ENCODE measurements around the gene SORCS3. TPM values are rescaled to one million over a fixed set of nuclear protein-coding genes. Genes with fewer than 3 reads are reported as not detected.

Gene SORCS3
- total and polyA plus RNA-seq, 2 experiments from 2014 or later, result not detected

DNA sequence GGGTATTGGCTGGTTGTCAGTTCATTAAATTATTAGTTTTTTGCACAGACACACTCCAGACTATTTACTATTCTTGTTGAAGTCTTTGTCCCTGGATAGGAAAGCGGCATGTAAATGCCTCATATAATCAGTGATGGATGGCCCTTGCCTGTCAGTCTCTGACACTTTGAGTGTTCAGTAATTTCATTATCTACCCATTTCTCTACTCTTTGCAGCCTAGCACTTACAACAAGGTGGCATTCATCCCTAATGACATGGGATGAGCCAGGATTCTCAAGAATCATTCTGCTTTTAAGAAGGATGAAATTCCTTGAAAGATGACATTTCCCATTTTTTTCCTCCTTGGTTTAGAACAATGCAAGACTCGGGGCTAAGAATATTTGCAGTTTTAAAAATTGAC lies 155.7 kb downstream of the SORCS3 start:
- no peaks in the 10 kb centered on the region for H3F3A ChIP-seq (ENCODE audit: insufficient read depth)
- no peak overlapping the region for H3K9ac ChIP-seq
- no peaks in the 10 kb centered on the region for H3K36me3 ChIP-seq (ENCODE audit: low read depth)
- H2AFZ ChIP-seq, result no peak overlapping the region
- in situ Hi-C loops (cut with MboI), result no loop called here
- H4K20me1 ChIP-seq (ENCODE audit: insufficient read depth), result no peaks in the 10 kb centered on the region
- H3K4me2 ChIP-seq (ENCODE audit: unreplicated experiment), result no peak overlapping the region
- H3K79me2 ChIP-seq (ENCODE audit: insufficient read depth), result no peaks in the 10 kb centered on the region
- no peaks in the 10 kb centered on the region for H3K27me3 ChIP-seq (replicated peaks; ENCODE audit: insufficient read depth)
- H3K9me3 ChIP-seq (ENCODE audit: low read depth), result no peaks in the 10 kb centered on the region
- DNase-seq, result no peak
- H3K27ac ChIP-seq, result no peak overlapping the region
- WGBS, 2 experiments (ENCODE audit: low coverage in 1 of 2, low lambda C conversion rate in 2 of 2, missing lambda C conversion rate in 2 of 2), result 17 to 18% methylated on average over 2 of the region's 2 CpGs
- H3K4me1 ChIP-seq (ENCODE audit: insufficient read depth), result no peaks in the 10 kb centered on the region
- TF ChIP-seq EZH2 (IDR thresholded peaks at IDR 0.05; ENCODE audit: insufficient read depth, poor library complexity, severe bottlenecking) (no peak), EZH2phosphoT487 (IDR thresholded peaks at IDR 0.05; ENCODE audit: insufficient read depth, low read depth) (no peak)
- no peaks in the 10 kb centered on the region for H3K9me2 ChIP-seq (ENCODE audit: insufficient read depth)
- no peak overlapping the region for H3K4me3 ChIP-seq

DNA sequence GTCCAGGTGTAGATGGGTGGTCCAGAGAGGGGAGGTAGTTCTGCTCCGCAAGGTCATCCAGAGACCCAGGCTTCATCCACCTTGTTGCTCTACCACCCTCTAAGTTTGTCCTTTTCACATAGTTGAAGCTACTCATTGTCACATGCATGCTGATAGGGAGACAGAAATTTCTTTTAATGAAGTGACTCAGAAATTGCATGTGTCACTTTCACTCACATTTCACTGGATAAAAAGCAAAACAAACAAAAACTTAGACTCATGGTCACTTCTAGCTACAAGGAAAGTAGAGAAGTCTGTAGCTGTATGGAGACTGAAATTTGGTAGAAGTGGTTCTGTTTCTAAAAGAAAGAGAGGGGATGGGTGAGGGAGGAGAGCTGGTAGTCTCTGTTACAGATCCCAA lies 161.9 kb downstream of the SORCS3 start:
- H4K20me1 ChIP-seq (ENCODE audit: insufficient read depth), result no peaks in the 10 kb centered on the region
- in situ Hi-C loops (cut with MboI), result no loop called here
- H3K4me2 ChIP-seq (ENCODE audit: unreplicated experiment), result no peak overlapping the region
- no peaks in the 10 kb centered on the region for H3F3A ChIP-seq (ENCODE audit: insufficient read depth)
- no peak overlapping the region for H3K4me3 ChIP-seq
- no peak overlapping the region for H3K27ac ChIP-seq
- H3K36me3 ChIP-seq (ENCODE audit: low read depth), result no peaks in the 10 kb centered on the region
- no peak for TF ChIP-seq EZH2 (IDR thresholded peaks at IDR 0.05; ENCODE audit: insufficient read depth, poor library complexity, severe bottlenecking)
- TF ChIP-seq EZH2phosphoT487 (IDR thresholded peaks at IDR 0.05; ENCODE audit: insufficient read depth, low read depth), result no peak
- H3K4me1 ChIP-seq (ENCODE audit: insufficient read depth), result no peaks in the 10 kb centered on the region
- H3K9ac ChIP-seq, result no peak overlapping the region
- WGBS, 2 experiments (ENCODE audit: low coverage in 1 of 2, low lambda C conversion rate in 2 of 2, missing lambda C conversion rate in 2 of 2), result 57 to 68% methylated on average over 1 of the region's 1 CpG
- H3K9me3 ChIP-seq (ENCODE audit: low read depth), result no peaks in the 10 kb centered on the region
- no peaks in the 10 kb centered on the region for H3K79me2 ChIP-seq (ENCODE audit: insufficient read depth)
- H2AFZ ChIP-seq, result no peak overlapping the region
- no peaks in the 10 kb centered on the region for H3K27me3 ChIP-seq (replicated peaks; ENCODE audit: insufficient read depth)
- no peaks in the 10 kb centered on the region for H3K9me2 ChIP-seq (ENCODE audit: insufficient read depth)
- DNase-seq, result no peak

DNA sequence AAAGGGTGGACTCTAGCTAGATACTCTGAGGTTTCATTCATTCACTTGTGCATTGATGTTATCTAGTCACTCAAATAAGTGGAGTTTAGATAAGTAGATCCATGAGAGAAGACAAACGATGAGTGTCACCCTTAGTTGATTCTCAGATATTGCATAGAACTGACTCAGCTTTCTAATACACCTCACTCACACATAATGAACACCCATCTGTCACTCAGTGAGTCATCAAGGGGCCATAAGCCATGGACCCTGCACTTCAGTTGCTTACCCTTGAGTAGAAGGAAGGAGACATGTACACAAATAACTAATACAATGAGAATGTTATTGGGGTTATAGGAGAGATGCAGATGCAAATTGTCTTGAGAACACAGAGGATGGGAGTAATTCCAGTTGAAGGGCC lies 163.8 kb downstream of the SORCS3 start:
- H3K4me3 ChIP-seq, result no peak overlapping the region
- no peak overlapping the region for H2AFZ ChIP-seq
- H3K36me3 ChIP-seq (ENCODE audit: low read depth), result no peaks in the 10 kb centered on the region
- in situ Hi-C loops (cut with MboI), result no loop called here
- no peaks in the 10 kb centered on the region for H4K20me1 ChIP-seq (ENCODE audit: insufficient read depth)
- no peak overlapping the region for H3K9ac ChIP-seq
- no peaks in the 10 kb centered on the region for H3K27me3 ChIP-seq (replicated peaks; ENCODE audit: insufficient read depth)
- H3F3A ChIP-seq (ENCODE audit: insufficient read depth), result no peaks in the 10 kb centered on the region
- no peak for DNase-seq
- no peaks in the 10 kb centered on the region for H3K9me2 ChIP-seq (ENCODE audit: insufficient read depth)
- H3K4me2 ChIP-seq (ENCODE audit: unreplicated experiment), result no peak overlapping the region
- H3K27ac ChIP-seq, result no peak overlapping the region
- H3K4me1 ChIP-seq (ENCODE audit: insufficient read depth), result no peaks in the 10 kb centered on the region
- TF ChIP-seq EZH2phosphoT487 (IDR thresholded peaks at IDR 0.05; ENCODE audit: insufficient read depth, low read depth), result no peak
- TF ChIP-seq EZH2 (IDR thresholded peaks at IDR 0.05; ENCODE audit: insufficient read depth, poor library complexity, severe bottlenecking), result no peak
- no peaks in the 10 kb centered on the region for H3K9me3 ChIP-seq (ENCODE audit: low read depth)
- no peaks in the 10 kb centered on the region for H3K79me2 ChIP-seq (ENCODE audit: insufficient read depth)
- WGBS, 2 experiments (ENCODE audit: low coverage in 1 of 2, low lambda C conversion rate in 2 of 2, missing lambda C conversion rate in 2 of 2), result 50 to 68% methylated on average over 1 of the region's 1 CpG

DNA sequence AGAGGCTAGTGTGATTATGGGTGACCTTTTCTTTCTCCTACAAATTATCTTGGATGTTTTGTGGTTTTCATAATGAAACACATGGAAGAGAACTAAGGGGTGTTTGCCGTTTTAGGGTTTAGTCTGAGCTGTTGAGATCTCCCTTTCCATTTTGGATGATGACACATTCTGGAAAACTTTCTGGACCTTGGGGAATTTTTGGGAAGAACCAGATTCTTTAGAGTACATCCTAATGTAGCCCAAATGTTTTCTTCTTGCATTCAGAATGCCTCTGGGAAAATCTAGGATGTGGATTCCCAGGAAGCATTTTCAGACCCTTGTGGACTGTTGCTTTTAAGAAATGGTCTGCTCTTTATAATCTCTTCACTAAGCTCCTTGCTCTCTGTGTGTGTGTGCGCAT lies 165.7 kb downstream of the SORCS3 start:
- Histone ChIP-seq H2AFZ (no peak overlapping the region), H3K27ac (no peak overlapping the region), H3K9me2 (ENCODE audit: insufficient read depth) (no peaks in the 10 kb centered on the region), H3K9me3 (ENCODE audit: low read depth) (no peaks in the 10 kb centered on the region), H3K4me1 (ENCODE audit: insufficient read depth) (no peaks in the 10 kb centered on the region), H3K79me2 (ENCODE audit: insufficient read depth) (no peaks in the 10 kb centered on the region), H3K9ac (no peak overlapping the region), H3F3A (ENCODE audit: insufficient read depth) (no peaks in the 10 kb centered on the region), H3K27me3 (replicated peaks; ENCODE audit: insufficient read depth) (no peaks in the 10 kb centered on the region), H3K4me3 (no peak overlapping the region), H3K36me3 (ENCODE audit: low read depth) (no peaks in the 10 kb centered on the region), H3K4me2 (ENCODE audit: unreplicated experiment) (no peak overlapping the region), H4K20me1 (ENCODE audit: insufficient read depth) (no peaks in the 10 kb centered on the region)
- no peak for TF ChIP-seq EZH2 (IDR thresholded peaks at IDR 0.05; ENCODE audit: insufficient read depth, poor library complexity, severe bottlenecking)
- no peak for TF ChIP-seq EZH2phosphoT487 (IDR thresholded peaks at IDR 0.05; ENCODE audit: insufficient read depth, low read depth)
- no peak for DNase-seq
- in situ Hi-C loops (cut with MboI), result no loop called here
- 39 to 40% methylated on average over 2 of the region's 2 CpGs for WGBS, 2 experiments (ENCODE audit: low coverage in 1 of 2, low lambda C conversion rate in 2 of 2, missing lambda C conversion rate in 2 of 2)
